Left ventricle myocardium inferior (tissue), 1 donor: ENCODE results near the gene RBM39. TPM values are rescaled to one million over a fixed set of nuclear protein-coding genes. Genes with fewer than 3 reads are reported as not detected.
"Not testable (repeated sequence)": the region's sequence is repeated elsewhere in the genome, so short reads cannot be mapped to it uniquely, and the experiment has no call there.

Experiments used
- DNase-seq: peaks from one replicate; pipeline ENCODE4 v3.0.0-alpha.2; 2020
- H3K27ac ChIP-seq: fragments of 200-600 bp; replicated peaks from 2 replicates; pipeline ENCODE4 v1.8.0; 2021
- H3K27me3 ChIP-seq: fragments of 200-600 bp; 2 replicates; pipeline ENCODE4 v1.8.0; 2021; ENCODE audit warnings: low read depth
- H3K36me3 ChIP-seq: fragments of 200-600 bp; 2 replicates; pipeline ENCODE4 v1.8.0; 2021
- H3K4me1 ChIP-seq: fragments of 200-600 bp; 2 replicates; pipeline ENCODE4 v1.8.0; 2021
- H3K4me3 ChIP-seq: fragments of 200-600 bp; 2 replicates; pipeline ENCODE4 v1.8.0; 2021; ENCODE audit warnings: mild to moderate bottlenecking, moderate library complexity
- H3K9me3 ChIP-seq: fragments of 200-600 bp; replicated peaks from 2 replicates; pipeline ENCODE4 v1.8.0; 2021
- CTCF ChIP-seq: fragments of 200-600 bp; IDR thresholded peaks from 2 replicates; pipeline ENCODE4 v1.8.0; 2021; ENCODE audit warnings: antibody characterized with exemption, mild to moderate bottlenecking, borderline replicate concordance
- intact Hi-C: fragments of 100-400 bp; cut with micrococcal nuclease; formaldehyde crosslinking; loops from one replicate; pipeline ENCODE4 v1.11.0; 2022
- long read RNA-seq: library from polyadenylated mRNA; unstranded; transcript quantifications from one replicate; pipeline ENCODE4 v2.0.0, GENCODE V29; 2021
- total RNA-seq: library from RNA; stranded (reverse); fragmentation: NEBNext Ultra II Directional; extraction: Animal tissue kit (Norgen Biotek cat#: 25700); gene quantifications from one replicate; pipeline ENCODE4 v1.2.1, GENCODE V29; 2021
- donor health status: DM: no; HTN: yes; CAD: no; lungs with severe emphysema.

Gene RBM39
- 128 TPM for total RNA-seq
- long read RNA-seq, full-length matches to known transcripts: 143 of 177 reads
- long read RNA-seq, partial matches to known transcripts: 7 of 177 reads
- long read RNA-seq, other reads (novel, unspliced or antisense): 27 of 177 reads

DNA sequence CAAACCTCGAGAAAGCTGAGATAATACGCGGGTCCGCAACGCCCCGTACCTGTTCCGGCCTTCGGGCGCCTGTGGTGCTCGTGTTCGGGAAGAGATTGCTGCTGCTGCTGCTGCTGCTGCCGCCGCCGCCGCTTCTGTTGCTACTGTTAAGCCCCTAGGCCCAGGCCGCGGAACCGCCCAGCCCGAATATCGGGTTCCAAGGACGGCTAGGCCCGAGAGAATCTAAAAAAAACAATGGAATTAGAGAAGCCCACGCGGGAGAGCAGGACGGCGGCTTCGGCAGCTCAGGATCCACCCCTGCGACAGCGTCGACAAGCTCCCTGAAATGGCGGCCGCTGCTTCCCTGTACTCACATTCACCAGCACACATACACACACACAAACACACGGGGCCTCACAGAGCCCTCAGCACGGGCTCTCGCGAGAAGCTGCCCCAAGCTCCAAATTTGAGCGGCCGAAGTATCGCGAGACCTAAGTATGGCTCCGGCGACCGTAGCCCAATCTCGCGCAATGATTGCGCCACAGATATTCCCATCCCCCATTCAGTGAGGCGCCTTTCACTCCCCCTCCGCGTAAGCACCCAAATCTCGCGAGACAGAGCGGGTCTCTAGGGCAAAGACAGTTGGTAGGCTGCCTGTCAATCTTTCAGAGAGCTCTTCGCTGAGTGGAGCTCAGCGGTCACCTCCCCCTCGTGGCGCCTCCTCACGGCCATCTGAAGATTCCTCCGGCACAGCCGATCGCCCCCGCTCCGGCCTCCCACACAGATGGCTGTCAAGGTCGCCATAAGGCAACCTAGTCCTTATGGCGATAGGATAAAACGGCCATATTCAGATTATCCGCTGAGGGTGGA, at the start of gene RBM39:
Gene RBM39 (minus strand): TSS at position 369 of the 849 bp plus-strand sequence. CDS start 1,386 bp downstream, outside the sequence.
- peak within 1 kb of the TSS; percentile 99 for H3K27ac ChIP-seq
- no peaks in the 10 kb centered on the region for H3K27me3 ChIP-seq
- no peaks in the 10 kb centered on the region for H3K9me3 ChIP-seq
- peak; percentile 63 for TF ChIP-seq CTCF
- peak within 1 kb of the TSS; percentile 93 for H3K4me3 ChIP-seq
- DNase-seq: peak; percentile 99
- peaks cover 36% of the 10 kb centered on the region for H3K36me3 ChIP-seq
- peaks cover 64% of the 10 kb centered on the region for H3K4me1 ChIP-seq
- intact Hi-C loops: no loop called here

DNA sequence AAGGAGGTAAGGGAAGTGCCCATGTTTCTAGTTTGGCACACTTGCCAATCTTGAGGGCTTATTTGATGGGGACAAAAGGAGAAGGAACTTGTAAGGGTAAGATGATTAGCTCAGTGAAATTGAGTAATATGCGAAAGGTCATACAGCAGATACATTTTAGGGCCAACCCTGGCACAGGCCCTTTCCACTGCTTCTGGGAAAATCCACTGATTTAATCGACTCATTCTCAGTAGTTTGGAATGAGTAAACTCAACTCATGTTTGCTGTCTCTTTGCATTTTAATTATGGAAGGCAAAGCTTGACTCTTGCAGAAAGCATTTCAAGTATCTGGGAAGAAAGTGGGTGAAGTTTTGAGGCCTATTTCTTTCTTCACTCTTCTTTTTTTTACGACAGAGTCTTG, 49.8 kb upstream of the RBM39 start:
- Histone ChIP-seq H3K4me1 (peaks cover 11% of the 10 kb centered on the region), H3K4me3 (no peak overlapping the region), H3K9me3 (no peaks in the 10 kb centered on the region), H3K36me3 (no peaks in the 10 kb centered on the region), H3K27ac (no peak overlapping the region), H3K27me3 (no peaks in the 10 kb centered on the region)
- intact Hi-C loops: no loop called here
- DNase-seq: no peak
- no peak for TF ChIP-seq CTCF

- intact Hi-C loops: no loop called here
- no peak overlapping the region for H3K4me3 ChIP-seq
- no peaks in the 10 kb centered on the region for H3K36me3 ChIP-seq
- H3K27ac ChIP-seq: no peak overlapping the region
- no peaks in the 10 kb centered on the region for H3K9me3 ChIP-seq
- no peak for DNase-seq
- no peak for TF ChIP-seq CTCF
- no peaks in the 10 kb centered on the region for H3K27me3 ChIP-seq
- peaks cover 4% of the 10 kb centered on the region for H3K4me1 ChIP-seq
Measured at GRCh38 chr20:35791097-35791496, 49.0 kb upstream of the RBM39 start.

DNA sequence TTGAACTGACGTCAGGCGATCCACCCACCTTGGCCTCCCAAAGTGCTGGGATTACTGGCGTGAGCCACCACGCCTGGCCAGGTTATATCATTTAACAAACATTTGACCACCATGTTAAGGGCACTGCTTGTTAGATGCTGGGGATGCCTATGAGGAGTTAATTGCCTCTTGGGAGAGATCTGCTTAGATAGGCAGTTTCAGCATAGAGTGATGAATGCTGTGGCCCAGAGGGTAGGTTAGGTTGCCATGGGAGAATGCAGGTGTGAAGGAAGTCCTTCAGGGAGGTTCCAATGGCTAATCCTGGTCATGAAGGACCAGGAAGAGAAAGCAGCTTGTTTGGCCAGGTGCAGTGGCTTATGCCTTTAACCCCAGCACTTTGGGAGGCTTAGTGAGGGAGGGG, 46.7 kb upstream of the RBM39 start:
- no peak overlapping the region for H3K27ac ChIP-seq
- no peak for TF ChIP-seq CTCF
- no peaks in the 10 kb centered on the region for H3K27me3 ChIP-seq
- H3K4me3 ChIP-seq: no peak overlapping the region
- no peak for DNase-seq
- no peaks in the 10 kb centered on the region for H3K9me3 ChIP-seq
- peaks cover 1% of the 10 kb centered on the region for H3K36me3 ChIP-seq
- intact Hi-C loops: no loop called here
- H3K4me1 ChIP-seq: no peaks in the 10 kb centered on the region

DNA sequence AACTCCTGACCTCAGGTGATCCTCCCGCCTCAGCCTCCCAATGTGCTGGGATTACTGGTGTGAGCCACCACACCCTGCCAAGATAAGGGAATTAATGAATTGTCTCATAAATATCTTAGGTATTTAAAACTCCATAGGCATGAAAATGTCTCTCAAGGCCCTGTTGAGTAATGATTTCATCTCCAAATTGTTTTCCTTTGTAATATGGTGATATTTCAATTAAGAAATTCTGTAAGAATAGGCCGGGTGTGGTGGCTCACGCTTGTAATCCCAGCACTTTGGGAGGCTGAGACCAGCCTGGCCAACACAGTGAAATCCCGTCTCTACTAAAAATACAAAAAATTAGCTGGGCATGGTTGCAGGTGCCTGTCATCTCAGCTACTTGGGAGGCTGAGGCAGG, 43.5 kb upstream of the RBM39 start:
- H3K27ac ChIP-seq, H3K27me3 ChIP-seq, H3K4me1 ChIP-seq, intact Hi-C loops, H3K9me3 ChIP-seq, H3K4me3 ChIP-seq, DNase-seq: not testable (repeated sequence)
- H3K36me3 ChIP-seq: peaks cover 16% of the 10 kb centered on the region

DNA sequence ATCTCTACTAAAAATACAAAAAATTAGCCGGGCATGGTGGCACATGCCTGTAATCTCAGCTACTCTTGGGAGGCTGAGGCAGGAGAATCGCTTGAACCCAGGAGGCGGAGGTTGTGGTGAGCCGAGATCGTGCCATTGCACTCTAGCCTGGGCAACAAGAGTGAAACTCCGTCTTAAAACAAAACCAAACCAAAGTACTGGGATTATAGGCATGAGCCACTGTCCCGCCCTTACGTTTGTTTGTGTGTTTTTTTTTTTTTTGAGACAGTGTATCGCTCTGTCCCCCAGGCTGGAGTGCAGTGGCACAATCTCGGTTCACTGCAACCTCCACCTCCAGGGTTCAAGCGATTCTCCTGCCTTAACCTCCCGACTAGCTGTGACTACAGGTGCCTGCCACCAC, 41.8 kb upstream of the RBM39 start:
- intact Hi-C loops, H3K4me1 ChIP-seq, DNase-seq: not testable (repeated sequence)

More for the DNA sequence above, 41.8 kb upstream of the RBM39 start:
- not testable (repeated sequence) for H3K9me3 ChIP-seq, H3K27me3 ChIP-seq, H3K4me3 ChIP-seq, H3K27ac ChIP-seq
- H3K36me3 ChIP-seq: peaks cover 20% of the 10 kb centered on the region
